ENCODE data around the gene GPR143.

Gene GPR143

DNA sequence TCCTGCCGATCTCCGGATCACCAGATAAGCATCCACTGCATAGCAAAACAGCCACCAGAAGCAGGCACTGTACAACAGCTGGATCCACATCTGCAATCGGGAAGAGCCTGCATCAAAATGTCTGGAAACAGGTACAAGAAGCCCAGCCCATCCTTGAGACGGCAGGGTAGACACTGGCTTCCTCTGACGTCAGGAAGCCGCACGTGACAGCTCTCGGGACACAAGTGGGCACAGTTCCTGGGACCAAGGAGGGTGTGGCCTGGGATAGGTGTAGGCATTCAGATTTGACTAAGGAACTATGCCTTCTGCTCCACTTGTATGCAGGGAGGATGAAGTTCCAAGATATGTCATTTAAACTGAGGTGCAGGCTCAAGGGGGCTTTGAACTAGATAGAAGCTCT is 6.3 kb downstream of the GPR143 start:
- Histone ChIP-seq H3K9ac (ENCODE audit: low read depth, low read length, poor library complexity, severe bottlenecking) (no peak overlapping the region), H2AFZ (ENCODE audit: low read length) (no peak overlapping the region), H3K27me3 (ENCODE audit: insufficient read depth, low read length, poor library complexity, severe bottlenecking) (no peaks in the 10 kb centered on the region), H3K36me3 (ENCODE audit: insufficient read depth, low read length) (no peaks in the 10 kb centered on the region), H3K4me2 (ENCODE audit: low read depth, low read length, poor library complexity, severe bottlenecking) (no peak overlapping the region), H3F3A (ENCODE audit: low read depth) (no peaks in the 10 kb centered on the region), H4K20me1 (ENCODE audit: insufficient read depth, low read length, poor library complexity, severe bottlenecking) (no peaks in the 10 kb centered on the region), H3K4me1 (ENCODE audit: insufficient read depth, low read length, poor library complexity, severe bottlenecking) (no peaks in the 10 kb centered on the region), H3K79me2 (ENCODE audit: insufficient read depth, low read length) (no peaks in the 10 kb centered on the region), H3K9me3 (ENCODE audit: insufficient read depth, low read depth, low read length) (no peaks in the 10 kb centered on the region), H3K9me2 (replicated peaks; ENCODE audit: low read depth, low read length) (no peaks in the 10 kb centered on the region), H3K4me3 (ENCODE audit: low read length, poor library complexity, severe bottlenecking) (no peak overlapping the region)
- no peak for TF ChIP-seq EZH2phosphoT487 (IDR thresholded peaks at IDR 0.05; ENCODE audit: borderline replicate concordance)

DNA sequence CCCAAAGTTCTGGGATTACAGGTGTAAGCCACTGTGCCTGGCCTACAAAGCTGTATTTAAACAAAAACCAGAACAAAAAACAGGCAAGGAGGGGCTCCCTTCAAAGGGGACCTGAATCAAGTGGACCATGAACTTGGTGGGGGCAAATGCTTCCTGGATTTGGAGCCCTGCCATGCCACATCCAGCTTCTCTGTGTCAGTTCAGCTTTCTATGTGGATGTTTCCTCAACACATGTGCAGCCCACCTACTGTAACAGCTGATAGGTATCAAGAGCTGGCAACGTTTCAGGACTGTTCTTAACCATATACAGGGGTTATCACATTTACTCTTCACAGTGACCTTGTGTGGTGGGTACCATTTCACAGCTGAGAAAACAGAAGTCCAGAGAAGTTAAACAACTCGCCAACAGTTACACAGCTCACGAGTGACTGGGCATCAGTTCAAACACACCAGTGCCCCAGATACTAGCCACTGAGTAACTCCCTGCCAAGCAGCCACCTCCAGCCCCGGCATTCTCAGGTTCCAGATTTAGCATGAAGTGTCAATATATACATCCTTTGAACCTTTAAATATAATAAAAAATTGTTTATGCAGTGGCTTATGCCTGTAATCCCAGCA is 7.5 kb downstream of the GPR143 start:
- Histone ChIP-seq H3K9ac (ENCODE audit: low read depth, low read length, poor library complexity, severe bottlenecking) (no peak overlapping the region), H3K4me2 (ENCODE audit: low read depth, low read length, poor library complexity, severe bottlenecking) (no peak overlapping the region), H4K20me1 (ENCODE audit: insufficient read depth, low read length, poor library complexity, severe bottlenecking) (no peaks in the 10 kb centered on the region), H3K27me3 (ENCODE audit: insufficient read depth, low read length, poor library complexity, severe bottlenecking) (no peaks in the 10 kb centered on the region), H3K4me1 (ENCODE audit: insufficient read depth, low read length, poor library complexity, severe bottlenecking) (no peaks in the 10 kb centered on the region), H3K36me3 (ENCODE audit: insufficient read depth, low read length) (no peaks in the 10 kb centered on the region), H3K4me3 (ENCODE audit: low read length, poor library complexity, severe bottlenecking) (no peak overlapping the region), H3F3A (ENCODE audit: low read depth) (no peaks in the 10 kb centered on the region), H2AFZ (ENCODE audit: low read length) (no peak overlapping the region), H3K79me2 (ENCODE audit: insufficient read depth, low read length) (no peaks in the 10 kb centered on the region), H3K9me3 (ENCODE audit: insufficient read depth, low read depth, low read length) (no peaks in the 10 kb centered on the region), H3K9me2 (replicated peaks; ENCODE audit: low read depth, low read length) (no peaks in the 10 kb centered on the region)
- TF ChIP-seq, protein P1, sequence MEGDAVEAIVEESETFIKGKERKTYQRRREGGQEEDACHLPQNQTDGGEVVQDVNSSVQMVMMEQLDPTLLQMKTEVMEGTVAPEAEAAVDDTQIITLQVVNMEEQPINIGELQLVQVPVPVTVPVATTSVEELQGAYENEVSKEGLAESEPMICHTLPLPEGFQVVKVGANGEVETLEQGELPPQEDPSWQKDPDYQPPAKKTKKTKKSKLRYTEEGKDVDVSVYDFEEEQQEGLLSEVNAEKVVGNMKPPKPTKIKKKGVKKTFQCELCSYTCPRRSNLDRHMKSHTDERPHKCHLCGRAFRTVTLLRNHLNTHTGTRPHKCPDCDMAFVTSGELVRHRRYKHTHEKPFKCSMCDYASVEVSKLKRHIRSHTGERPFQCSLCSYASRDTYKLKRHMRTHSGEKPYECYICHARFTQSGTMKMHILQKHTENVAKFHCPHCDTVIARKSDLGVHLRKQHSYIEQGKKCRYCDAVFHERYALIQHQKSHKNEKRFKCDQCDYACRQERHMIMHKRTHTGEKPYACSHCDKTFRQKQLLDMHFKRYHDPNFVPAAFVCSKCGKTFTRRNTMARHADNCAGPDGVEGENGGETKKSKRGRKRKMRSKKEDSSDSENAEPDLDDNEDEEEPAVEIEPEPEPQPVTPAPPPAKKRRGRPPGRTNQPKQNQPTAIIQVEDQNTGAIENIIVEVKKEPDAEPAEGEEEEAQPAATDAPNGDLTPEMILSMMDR (conservative IDR thresholded peaks at IDR 0.05; ENCODE audit: low read length), result no peak
- TF ChIP-seq EZH2phosphoT487 (IDR thresholded peaks at IDR 0.05; ENCODE audit: borderline replicate concordance), result no peak

- Histone ChIP-seq H3K4me3 (ENCODE audit: low read length, poor library complexity, severe bottlenecking) (no peak overlapping the region), H4K20me1 (ENCODE audit: insufficient read depth, low read length, poor library complexity, severe bottlenecking) (no peaks in the 10 kb centered on the region), H3K9ac (ENCODE audit: low read depth, low read length, poor library complexity, severe bottlenecking) (no peak overlapping the region), H3K27me3 (ENCODE audit: insufficient read depth, low read length, poor library complexity, severe bottlenecking) (no peaks in the 10 kb centered on the region), H3F3A (ENCODE audit: low read depth) (no peaks in the 10 kb centered on the region), H2AFZ (ENCODE audit: low read length) (no peak overlapping the region), H3K79me2 (ENCODE audit: insufficient read depth, low read length) (no peaks in the 10 kb centered on the region), H3K9me3 (ENCODE audit: insufficient read depth, low read depth, low read length) (no peaks in the 10 kb centered on the region), H3K9me2 (replicated peaks; ENCODE audit: low read depth, low read length) (no peaks in the 10 kb centered on the region), H3K36me3 (ENCODE audit: insufficient read depth, low read length) (no peaks in the 10 kb centered on the region), H3K4me1 (ENCODE audit: insufficient read depth, low read length, poor library complexity, severe bottlenecking) (no peaks in the 10 kb centered on the region), H3K4me2 (ENCODE audit: low read depth, low read length, poor library complexity, severe bottlenecking) (no peak overlapping the region)
- TF ChIP-seq, protein P1 (conservative IDR thresholded peaks at IDR 0.05; ENCODE audit: low read length), result no peak
- no peak for TF ChIP-seq EZH2phosphoT487 (IDR thresholded peaks at IDR 0.05; ENCODE audit: borderline replicate concordance)
These were observed 8.3 kb downstream of the GPR143 start for GRCh38 chrX:9757366-9757765.

- H3K27me3 ChIP-seq (ENCODE audit: insufficient read depth, low read length, poor library complexity, severe bottlenecking), result no peaks in the 10 kb centered on the region
- TF ChIP-seq, protein P1 (conservative IDR thresholded peaks at IDR 0.05; ENCODE audit: low read length), result no peak
- no peak for TF ChIP-seq EZH2phosphoT487 (IDR thresholded peaks at IDR 0.05; ENCODE audit: borderline replicate concordance)
- no peak overlapping the region for H2AFZ ChIP-seq (ENCODE audit: low read length)
- H3K9me3 ChIP-seq (ENCODE audit: insufficient read depth, low read depth, low read length), result no peaks in the 10 kb centered on the region
- H3K4me2 ChIP-seq (ENCODE audit: low read depth, low read length, poor library complexity, severe bottlenecking), result no peak overlapping the region
- H3K79me2 ChIP-seq (ENCODE audit: insufficient read depth, low read length), result no peaks in the 10 kb centered on the region
- no peaks in the 10 kb centered on the region for H3K9me2 ChIP-seq (replicated peaks; ENCODE audit: low read depth, low read length)
- peaks cover 10% of the 10 kb centered on the region for H3K4me1 ChIP-seq (ENCODE audit: insufficient read depth, low read length, poor library complexity, severe bottlenecking)
- no peak overlapping the region for H3K4me3 ChIP-seq (ENCODE audit: low read length, poor library complexity, severe bottlenecking)
- no peaks in the 10 kb centered on the region for H3K36me3 ChIP-seq (ENCODE audit: insufficient read depth, low read length)
- H3F3A ChIP-seq (ENCODE audit: low read depth), result no peaks in the 10 kb centered on the region
- H3K9ac ChIP-seq (ENCODE audit: low read depth, low read length, poor library complexity, severe bottlenecking), result no peak overlapping the region
- H4K20me1 ChIP-seq (ENCODE audit: insufficient read depth, low read length, poor library complexity, severe bottlenecking), result no peaks in the 10 kb centered on the region
These were observed 16.4 kb downstream of the GPR143 start for GRCh38 chrX:9749146-9749692.
